MM.1S (cell line): ENCODE results near the gene C16orf78.

Experiments
- DNase-seq: peaks from one replicate; pipeline ENCODE4 v3.0.0-alpha.2; 2015
- H2AFZ ChIP-seq: fragments of 300-600 bp; sonication (generic); 2 replicates; pipeline ENCODE4 v1.6.0; 2016; ENCODE audit warnings: antibody characterized with exemption, low read length
- H3F3A ChIP-seq: fragments of 300-600 bp; sonication (generic); 2 replicates; pipeline ENCODE4 v1.6.1; 2016; ENCODE audit warnings: mild to moderate bottlenecking, antibody characterized with exemption, low read length, moderate library complexity, mixed read lengths; ENCODE audit not compliant: insufficient read depth
- H3K27ac ChIP-seq: fragments of 300-600 bp; sonication (generic); 2 replicates; pipeline ENCODE4 v1.5.1; 2016; ENCODE audit warnings: mild to moderate bottlenecking, low read length
- H3K27me3 ChIP-seq: fragments of 300-600 bp; sonication (generic); replicated peaks from 2 replicates; pipeline ENCODE4 v1.6.0; 2016; ENCODE audit warnings: low read length; ENCODE audit not compliant: insufficient read depth
- H3K36me3 ChIP-seq: fragments of 300-600 bp; sonication (generic); replicated peaks from 2 replicates; pipeline ENCODE4 v1.6.1; 2016; ENCODE audit warnings: mild to moderate bottlenecking, low read length, mixed read lengths; ENCODE audit not compliant: insufficient read depth
- H3K4me1 ChIP-seq: fragments of 300-600 bp; sonication (generic); 2 replicates; pipeline ENCODE4 v1.6.1; 2016; ENCODE audit warnings: low read length, mixed read lengths
- H3K4me2 ChIP-seq: fragments of 300-600 bp; sonication (generic); 2 replicates; pipeline ENCODE4 v1.6.0; 2016; ENCODE audit warnings: low read depth, low read length
- H3K4me3 ChIP-seq: fragments of 300-600 bp; sonication (generic); 2 replicates; pipeline ENCODE4 v1.5.1; 2016; ENCODE audit warnings: low read length, mixed read lengths
- H3K79me2 ChIP-seq: fragments of 300-600 bp; sonication (generic); 2 replicates; pipeline ENCODE4 v1.6.1; 2016; ENCODE audit warnings: mixed run types, low read length, mixed read lengths
- H3K9ac ChIP-seq: fragments of 300-600 bp; sonication (generic); 2 replicates; pipeline ENCODE4 v1.6.1; 2016; ENCODE audit warnings: low read length, mixed read lengths
- H3K9me2 ChIP-seq: fragments of 300-600 bp; sonication (generic); replicated peaks from 2 replicates; pipeline ENCODE4 v1.6.1; 2016; ENCODE audit warnings: mild to moderate bottlenecking, low read length, mixed read lengths; ENCODE audit not compliant: insufficient read depth
- H3K9me3 ChIP-seq: fragments of 300-600 bp; sonication (generic); replicated peaks from 2 replicates; pipeline ENCODE4 v1.6.1; 2016; ENCODE audit warnings: mild to moderate bottlenecking, low read length, mixed read lengths; ENCODE audit not compliant: insufficient read depth
- H4K20me1 ChIP-seq: fragments of 300-600 bp; sonication (generic); 2 replicates; pipeline ENCODE4 v1.6.1; 2016; ENCODE audit warnings: mild to moderate bottlenecking, low read length, moderate library complexity, mixed read lengths; ENCODE audit not compliant: insufficient read depth
- CTCF ChIP-seq: fragments of 300-600 bp; sonication (generic); IDR thresholded peaks from 2 replicates; pipeline ENCODE4 v1.5.1; 2016; ENCODE audit warnings: antibody characterized with exemption, low read length, mixed read lengths
- EZH2 ChIP-seq: fragments of 300-600 bp; sonication (generic); optimal IDR thresholded peaks from 2 replicates; pipeline ENCODE3; 2017; ENCODE audit warnings: low read depth, mild to moderate bottlenecking, antibody characterized with exemption, low read length, mixed read lengths
- EZH2phosphoT487 ChIP-seq: fragments of 300-600 bp; sonication (generic); IDR thresholded peaks from 2 replicates; pipeline ENCODE4 v1.6.1; 2018; ENCODE audit warnings: antibody characterized with exemption, low read length

Gene C16orf78

GRCh38 chr16:49353680-49354079 is 19.9 kb upstream of the C16orf78 start:
- Histone ChIP-seq H3K79me2 (no peaks in the 10 kb centered on the region), H4K20me1 (no peaks in the 10 kb centered on the region), H3K36me3 (no peaks in the 10 kb centered on the region), H3K4me1 (no peaks in the 10 kb centered on the region), H3K9ac (no peak overlapping the region), H3K9me3 (no peaks in the 10 kb centered on the region), H3K4me3 (no peak overlapping the region), H3K27me3 (peaks cover 7% of the 10 kb centered on the region; the same call in 1 of the 2 replicates), H3K27ac (no peak overlapping the region), H3F3A (no peaks in the 10 kb centered on the region), H3K4me2 (no peak overlapping the region), H3K9me2 (no peaks in the 10 kb centered on the region), H2AFZ (no peak overlapping the region)
- DNase-seq, result no peak
- TF ChIP-seq EZH2phosphoT487, result no peak
- TF ChIP-seq CTCF, result no peak
- no peak for TF ChIP-seq EZH2

GRCh38 chr16:49354101-49354500 is 19.5 kb upstream of the C16orf78 start:
- no peaks in the 10 kb centered on the region for H3K79me2 ChIP-seq

GRCh38 chr16:49354991-49355390 is 18.6 kb upstream of the C16orf78 start:
- H3K9me3 ChIP-seq, result no peaks in the 10 kb centered on the region
- TF ChIP-seq EZH2phosphoT487 (no peak), EZH2 (no peak), CTCF (no peak)
- H3K27ac ChIP-seq, result no peak overlapping the region
- no peak overlapping the region for H2AFZ ChIP-seq
- no peaks in the 10 kb centered on the region for H3K9me2 ChIP-seq
- H3K79me2 ChIP-seq, result no peaks in the 10 kb centered on the region
- no peaks in the 10 kb centered on the region for H3K4me1 ChIP-seq
- H3F3A ChIP-seq, result no peaks in the 10 kb centered on the region
- H3K27me3 ChIP-seq, result no peaks in the 10 kb centered on the region
- no peaks in the 10 kb centered on the region for H4K20me1 ChIP-seq
- H3K4me2 ChIP-seq, result no peak overlapping the region
- no peak overlapping the region for H3K4me3 ChIP-seq
- DNase-seq, result no peak
- no peaks in the 10 kb centered on the region for H3K36me3 ChIP-seq
- no peak overlapping the region for H3K9ac ChIP-seq

More at GRCh38 chr16:49354101-49354500, 19.5 kb upstream of the C16orf78 start:
- Histone ChIP-seq H3K4me1 (no peaks in the 10 kb centered on the region), H3K9me2 (no peaks in the 10 kb centered on the region), H2AFZ (no peak overlapping the region), H3K4me3 (no peak overlapping the region), H3K36me3 (no peaks in the 10 kb centered on the region), H3K9me3 (no peaks in the 10 kb centered on the region), H3K27me3 (peaks cover 4% of the 10 kb centered on the region; the same call in 1 of the 2 replicates), H4K20me1 (no peaks in the 10 kb centered on the region), H3F3A (no peaks in the 10 kb centered on the region), H3K4me2 (no peak overlapping the region), H3K27ac (no peak overlapping the region), H3K9ac (no peak overlapping the region)
- no peak for TF ChIP-seq CTCF
- TF ChIP-seq EZH2, result no peak
- no peak for TF ChIP-seq EZH2phosphoT487
- no peak for DNase-seq
